ENCODE results near the gene UMODL1. TPM values are rescaled to one million over a fixed set of nuclear protein-coding genes. Genes with fewer than 3 reads are reported as not detected.

UMODL1 gene
- total and polyA plus RNA-seq, 2 of the 13 experiments (the other 11 are each of a cell fraction or from before 2014, with no cell fraction given), result not detected

- intact Hi-C loops (cut with micrococcal nuclease; ENCODE audit: unreplicated experiment) (no loop called here), in situ Hi-C loops (cut with HindIII; ENCODE audit: extremely low pct_ligation_motif_present, low pct_unique_long_range_greater_than_20kb) (no loop called here)
- no peak overlapping the region for H3K27ac ChIP-seq (ENCODE audit: extremely low read length, insufficient read depth, low read length)
- no TSS peak for BruUV-seq (replicated peaks)
- no peak for FAIRE-seq
- TF ChIP-seq YEATS4 (CRISPR knock-in tag; IDR thresholded peaks at IDR 0.05; ENCODE audit: borderline replicate concordance), result no peak
- TF ChIP-seq GPBP1L1 (CRISPR knock-in tag; IDR thresholded peaks at IDR 0.05), result no peak
- no peak for TF ChIP-seq KLF12 (CRISPR knock-in tag; IDR thresholded peaks at IDR 0.05; ENCODE audit: borderline replicate concordance)
- TF ChIP-seq PHF21A (CRISPR knock-in tag; IDR thresholded peaks at IDR 0.05), result no peak
- no peak for TF ChIP-seq MLXIP (CRISPR knock-in tag; IDR thresholded peaks at IDR 0.05; ENCODE audit: borderline replicate concordance)
- TF ChIP-seq HNRNPL (IDR thresholded peaks at IDR 0.05; ENCODE audit: low read depth, low read length), result no peak
- TF ChIP-seq CENPT (CRISPR knock-in tag; IDR thresholded peaks at IDR 0.05; ENCODE audit: low read depth), result no peak
- no peak for TF ChIP-seq ZNF224 (CRISPR knock-in tag; IDR thresholded peaks at IDR 0.05)
- peaks cover 2 to 14% of the 10 kb centered on the region in 2 experiments; a peak in 2 of 5 replicates for H3K27me3 ChIP-seq (ENCODE audit: control insufficient read depth in 1 of 2, insufficient read depth in 2 of 2, low read length in 2 of 2)
- WGBS (ENCODE audit: low lambda C conversion rate), result 37% methylated on average over 8 of the region's 8 CpGs
- DNase-seq (ENCODE audit: low spot score), result no peak
- POLR2A ChIA-PET, result no interaction called here
- no peaks in the 10 kb centered on the region for H3K9me3 ChIP-seq (ENCODE audit: low read length)
- no peak overlapping the region for H3K4me3 ChIP-seq (replicated peaks in 1 of 3; ENCODE audit: insufficient read depth in 1 of 3, low read depth in 2 of 3, low read length in 3 of 3)
- no peaks in the 10 kb centered on the region for H3K36me3 ChIP-seq (replicated peaks in 1 of 2; ENCODE audit: control insufficient read depth in 1 of 2, insufficient read depth in 2 of 2, low read length in 2 of 2)
- CTCF ChIA-PET (ENCODE audit: low intra/inter-chr PET ratio, low total read pairs), result no interaction called here
- ATAC-seq, result no peak
- no peak overlapping the region for H3K4me2 ChIP-seq (ENCODE audit: low read depth, low read length)
- H4K20me1 ChIP-seq (ENCODE audit: insufficient read depth, low read length), result no peaks in the 10 kb centered on the region
- no peak overlapping the region for H2AFZ ChIP-seq (ENCODE audit: low read length)
- no peak overlapping the region for H3K9ac ChIP-seq (ENCODE audit: insufficient read depth, low read depth, low read length)
- no peaks in the 10 kb centered on the region for H3K79me2 ChIP-seq (ENCODE audit: insufficient read depth, low read length)
- no peaks in the 10 kb centered on the region for H3K4me1 ChIP-seq (ENCODE audit: insufficient read depth, low read length)
Observed at GRCh38 chr21:42133131-42133530, 62.0 kb downstream of the UMODL1 start.
